ENCODE measurements around the gene MYMX. TPM values are rescaled to one million over a fixed set of nuclear protein-coding genes. Genes with fewer than 3 reads are reported as not detected.

MYMX gene
- total RNA-seq, 8 experiments from 2014 or later: 0.27 to 0.38 TPM; not detected in 6

DNA sequence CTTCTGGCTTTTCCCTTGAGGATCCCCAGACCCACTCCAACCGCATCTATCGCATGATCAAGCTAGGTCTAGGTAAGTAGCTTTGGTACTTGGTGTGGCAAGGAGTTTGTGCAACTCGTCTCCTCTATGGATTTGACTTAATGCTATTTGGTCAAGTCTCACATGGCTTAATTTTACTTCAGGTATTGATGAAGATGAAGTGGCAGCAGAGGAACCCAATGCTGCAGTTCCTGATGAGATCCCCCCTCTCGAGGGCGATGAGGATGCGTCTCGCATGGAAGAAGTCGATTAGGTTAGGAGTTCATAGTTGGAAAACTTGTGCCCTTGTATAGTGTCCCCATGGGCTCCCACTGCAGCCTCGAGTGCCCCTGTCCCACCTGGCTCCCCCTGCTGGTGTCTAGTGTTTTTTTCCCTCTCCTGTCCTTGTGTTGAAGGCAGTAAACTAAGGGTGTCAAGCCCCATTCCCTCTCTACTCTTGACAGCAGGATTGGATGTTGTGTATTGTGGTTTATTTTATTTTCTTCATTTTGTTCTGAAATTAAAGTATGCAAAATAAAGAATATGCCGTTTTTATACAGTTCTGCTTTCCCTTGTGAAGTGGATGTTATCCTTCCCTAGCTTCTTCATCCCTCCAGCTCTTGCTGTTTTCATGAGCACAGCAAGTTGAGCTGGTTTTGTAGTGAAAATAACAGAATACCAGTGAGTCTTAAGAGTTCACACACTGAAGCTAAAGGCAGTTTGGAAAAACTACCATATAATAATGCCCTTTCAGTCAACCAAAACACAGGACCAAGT, 36.8 kb downstream of the MYMX start:
- H3K4me3 ChIP-seq: no peak overlapping the region

DNA sequence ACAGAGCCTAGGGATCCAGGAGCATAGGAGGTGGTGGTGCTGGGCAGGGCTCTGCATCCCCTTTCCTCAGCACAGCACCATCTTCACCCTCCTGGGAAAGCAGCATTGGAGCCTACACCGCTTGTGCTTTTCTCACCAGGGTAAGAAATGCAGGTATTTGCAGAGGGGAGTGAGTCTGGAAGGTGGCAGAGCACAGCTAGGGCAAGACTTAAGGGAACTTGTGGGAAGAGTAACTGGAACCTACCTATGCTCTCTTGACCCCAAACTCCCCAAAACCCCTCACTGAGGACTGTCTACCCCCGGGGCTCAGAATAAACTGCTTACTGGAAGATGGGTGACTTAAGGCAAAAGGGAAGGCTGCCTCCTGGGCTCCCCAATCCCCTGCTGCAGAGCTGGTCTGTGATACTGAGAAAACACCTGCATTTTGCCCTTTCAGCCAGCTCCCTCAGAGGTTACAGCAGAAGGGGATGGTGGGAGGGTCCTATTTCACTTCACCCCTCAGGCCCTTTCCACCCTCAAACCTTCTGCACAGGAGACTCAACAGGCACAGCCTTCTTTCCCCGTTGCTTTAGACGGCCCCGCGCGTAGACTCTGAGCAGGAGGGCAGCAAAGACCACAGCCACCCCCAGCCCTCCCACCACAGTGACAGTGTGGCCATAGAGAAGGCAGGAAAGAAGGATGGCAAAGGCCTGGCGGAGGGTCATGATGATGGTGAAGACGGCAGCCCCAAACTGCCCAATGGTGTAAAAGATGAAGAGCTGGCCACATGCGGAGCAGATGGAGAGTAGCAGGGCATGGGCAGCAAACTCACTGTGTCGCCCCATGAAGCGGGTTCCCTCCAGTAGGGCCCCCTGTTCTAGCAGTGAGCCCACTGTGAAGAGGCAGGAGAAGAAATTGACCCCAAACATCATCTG, 37.7 kb downstream of the MYMX start:
- 39 to 95% (median 70%) methylated on average over 1 to 5 of the region's 12 CpGs; no CpG with 5 or more reads in 3 of the 10 experiments for WGBS, 10 experiments
- no peak overlapping the region for H3K4me3 ChIP-seq
- peak in 1 of 8 experiments; percentile 0 for ATAC-seq (replicated peaks in 6 of 8)
- in situ Hi-C loops (cut with MboI; ENCODE audit: low pct_unique_long_range_greater_than_20kb in 2 of 9, low sequenced_read_pairs in 9 of 9, unreplicated experiment in 9 of 9): no loop called here
- H3K27ac ChIP-seq: no peak overlapping the region
- H3K4me1 ChIP-seq (replicated peaks in 1 of 2): peaks cover 14 to 30% of the 10 kb centered on the region in 2 donors

More for the DNA sequence above, 36.8 kb downstream of the MYMX start:
- ATAC-seq (replicated peaks in 6 of 8): no peak
- WGBS, 10 experiments: 23 to 94% (median 71%) methylated on average over 1 to 7 of the region's 10 CpGs; no CpG with 5 or more reads in 2 of the 10 experiments
- in situ Hi-C loops (cut with MboI; ENCODE audit: low pct_unique_long_range_greater_than_20kb in 2 of 9, low sequenced_read_pairs in 9 of 9, unreplicated experiment in 9 of 9): no loop called here
- H3K4me1 ChIP-seq (replicated peaks in 1 of 2): peaks cover 21 to 39% of the 10 kb centered on the region in 2 donors
- H3K27ac ChIP-seq: no peak overlapping the region

DNA sequence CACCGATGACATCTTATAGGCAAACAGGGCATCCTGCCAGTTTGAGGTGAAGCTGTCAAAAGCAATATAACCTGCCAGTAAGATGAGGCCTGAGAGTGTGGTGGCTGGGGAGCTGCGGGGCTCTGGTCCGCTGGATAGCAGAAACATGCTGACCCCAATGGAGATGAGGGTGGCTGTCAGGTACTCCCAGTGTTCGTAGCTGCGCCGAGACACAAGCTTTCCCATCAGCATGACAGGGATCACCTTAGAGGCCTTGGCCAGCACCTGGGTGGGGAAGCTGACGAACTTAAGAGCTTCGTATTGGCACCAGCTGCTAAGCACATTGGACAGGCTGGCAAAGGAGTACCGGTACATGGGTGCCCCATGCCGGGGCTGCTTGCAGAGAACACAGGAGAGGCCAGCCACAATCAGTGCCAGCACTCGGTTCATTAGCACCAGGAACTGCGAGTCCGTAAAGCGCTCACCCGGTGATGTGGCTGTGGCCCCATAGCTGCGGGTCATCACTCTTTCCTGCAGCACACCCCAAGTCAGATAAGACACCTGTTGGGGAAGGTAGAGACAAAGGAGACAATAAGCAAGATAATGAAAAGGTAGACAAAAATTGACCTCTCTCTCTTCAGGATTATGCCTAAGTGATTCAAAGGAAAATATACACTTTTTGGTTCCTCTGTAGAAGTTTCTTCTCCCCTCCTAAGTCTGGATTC, 38.5 kb downstream of the MYMX start:
- peak overlapping the region in 1 of 5 donors; percentile 15 for H3K4me3 ChIP-seq
- whole genome bisulfite sequencing, 10 experiments: 40 to 100% (median 78%) methylated on average over 1 to 10 of the region's 16 CpGs; no CpG with 5 or more reads in 4 of the 10 experiments
- no peak overlapping the region for H3K27ac ChIP-seq

DNA sequence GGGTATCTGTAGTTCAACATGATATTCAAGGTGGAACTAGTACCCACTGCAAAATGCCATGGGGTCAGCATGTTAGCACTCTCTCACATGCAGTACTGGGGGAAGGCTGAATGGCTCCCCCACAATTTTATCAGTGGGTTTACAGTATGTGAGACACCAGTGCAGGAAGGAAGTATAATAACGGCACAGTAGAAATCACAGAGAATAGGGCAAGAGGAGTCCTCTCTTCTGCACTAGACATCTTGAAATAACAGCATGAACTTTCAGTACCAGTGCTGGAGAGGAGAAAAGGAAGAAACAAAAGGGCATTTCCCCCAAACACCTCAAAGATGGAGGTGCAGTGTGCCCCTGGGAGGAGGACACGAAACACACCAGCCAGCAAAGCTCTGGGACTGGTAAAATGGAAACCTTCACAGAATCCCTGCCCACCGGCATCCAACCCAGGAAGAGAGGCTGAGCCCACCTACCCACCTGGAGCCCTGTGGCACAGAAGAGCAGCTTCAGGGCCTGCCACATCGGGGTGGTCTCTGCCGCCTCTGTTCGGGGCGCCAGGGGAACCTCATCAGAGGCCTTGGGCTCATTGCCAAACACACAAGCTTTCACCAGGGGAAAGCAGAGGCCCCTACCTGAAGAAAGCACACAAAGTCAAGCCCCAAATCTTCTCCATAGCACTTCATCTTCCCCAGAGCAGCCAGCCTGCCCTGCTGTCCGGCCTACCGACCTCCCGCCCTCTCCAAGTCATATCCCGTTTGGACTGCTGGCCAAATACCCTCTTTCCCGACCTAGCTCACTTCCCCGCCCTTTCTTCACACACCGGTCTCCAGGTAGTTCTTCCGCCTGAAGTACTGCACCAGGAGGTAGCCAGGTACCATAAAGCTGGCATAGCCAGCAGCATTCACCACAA, 39.4 kb downstream of the MYMX start:
- peak in 6 of 8 experiments; percentile 0 to 4 (median 2) for ATAC-seq (replicated peaks in 6 of 8)
- WGBS, 10 experiments: 0 to 48% (median 20%) methylated on average over 1 to 5 of the region's 15 CpGs; no CpG with 5 or more reads in 1 of the 10 experiments

More for the DNA sequence above, 38.5 kb downstream of the MYMX start:
- peaks cover 14 to 24% of the 10 kb centered on the region in 2 donors for H3K4me1 ChIP-seq (replicated peaks in 1 of 2)
- peak in 3 of 8 experiments; percentile 0 to 1 (median 0) for ATAC-seq (replicated peaks in 6 of 8)
- in situ Hi-C loops (cut with MboI; ENCODE audit: low pct_unique_long_range_greater_than_20kb in 2 of 9, low sequenced_read_pairs in 9 of 9, unreplicated experiment in 9 of 9): no loop called here

DNA sequence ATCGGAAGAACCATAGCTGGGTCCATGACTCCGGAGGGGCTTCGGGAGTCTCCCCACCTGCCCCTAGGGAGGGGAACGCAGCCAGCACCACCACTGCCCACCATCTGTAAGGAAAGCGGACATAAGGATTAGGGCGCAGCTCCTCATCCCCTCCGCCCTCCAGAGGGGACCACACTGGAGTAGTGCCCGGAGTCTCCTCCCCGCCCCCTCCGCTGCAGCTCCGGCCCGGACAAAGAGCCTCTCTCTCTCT, 40.0 kb downstream of the MYMX start:
- in situ Hi-C loops (cut with MboI; ENCODE audit: low pct_unique_long_range_greater_than_20kb in 2 of 9, low sequenced_read_pairs in 9 of 9, unreplicated experiment in 9 of 9): no loop called here
- no peak for ATAC-seq (replicated peaks in 6 of 8)
- 0 to 7% (median 6%) methylated on average over 1 to 4 of the region's 12 CpGs; no CpG with 5 or more reads in 6 of the 10 experiments for WGBS, 10 experiments
- Histone ChIP-seq H3K27ac (peak overlapping the region; percentile 71 to 89), H3K4me1 (replicated peaks in 1 of 2) (peaks cover 14 to 24% of the 10 kb centered on the region in 2 donors), H3K4me3 (peak overlapping the region; percentile 54 to 83 (median 62))

More for the DNA sequence above, 39.4 kb downstream of the MYMX start:
- peak overlapping the region; percentile 54 to 83 (median 62) for H3K4me3 ChIP-seq
- in situ Hi-C loops (cut with MboI; ENCODE audit: low pct_unique_long_range_greater_than_20kb in 2 of 9, low sequenced_read_pairs in 9 of 9, unreplicated experiment in 9 of 9): no loop called here
- peaks cover 14 to 24% of the 10 kb centered on the region in 2 donors for H3K4me1 ChIP-seq (replicated peaks in 1 of 2)
- H3K27ac ChIP-seq: peak overlapping the region; percentile 71 to 89

DNA sequence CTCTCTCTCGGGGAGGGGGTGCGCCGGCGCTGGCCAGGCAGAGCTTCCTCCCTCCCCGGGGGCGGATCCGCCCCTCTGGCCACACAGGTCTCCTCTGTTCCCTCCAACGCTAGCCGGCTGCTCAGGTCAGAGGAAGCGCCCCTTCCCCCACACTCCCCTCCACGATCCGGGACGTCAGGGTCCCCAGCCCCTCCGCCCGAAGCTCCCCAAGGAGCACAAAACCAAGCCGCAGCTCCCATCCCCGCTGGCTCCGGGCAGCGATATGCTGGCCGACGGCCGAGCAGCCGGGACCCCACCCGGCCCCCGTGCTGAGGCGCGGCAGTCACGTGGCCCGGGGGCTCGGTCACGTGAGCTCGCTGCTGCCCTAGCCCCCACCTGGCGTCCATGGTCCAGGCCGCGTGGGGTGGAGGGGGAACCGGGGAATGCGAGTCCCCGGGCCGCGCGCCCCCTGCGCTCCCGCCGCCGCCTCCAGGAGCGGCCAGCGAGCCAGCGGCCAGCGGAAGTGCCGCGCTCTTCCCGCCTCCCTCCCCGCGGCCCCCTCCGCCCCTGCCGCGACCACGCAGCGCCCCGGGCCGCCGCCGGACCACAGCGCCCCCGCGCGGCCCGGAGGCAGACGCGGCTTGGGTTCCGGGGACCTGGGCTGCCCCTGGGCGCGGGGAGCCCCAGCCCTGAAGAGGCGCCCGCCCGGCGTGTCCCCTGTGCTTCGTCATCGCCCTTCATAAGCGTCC, 40.5 kb downstream of the MYMX start, which contains the start of gene SLC35B2:
SLC35B2 (minus strand) TSS at position 504 of the 728 bp plus-strand sequence; CDS start at position 386, 118 bp downstream.
- H3K4me1 ChIP-seq (replicated peaks in 1 of 2): peaks cover 14 to 24% of the 10 kb centered on the region in 2 donors
- peak within 1 kb of the TSS; percentile 54 to 83 (median 62) for H3K4me3 ChIP-seq
- in situ Hi-C loops (cut with MboI; ENCODE audit: low pct_unique_long_range_greater_than_20kb in 2 of 9, low sequenced_read_pairs in 9 of 9, unreplicated experiment in 9 of 9): no loop called here
- ATAC-seq (replicated peaks in 6 of 8): peak; percentile 53 to 77 (median 69)
- 0% methylated on average over 2 of the region's 80 CpGs; no CpG with 5 or more reads in 9 of the 10 experiments for WGBS, 10 experiments
- peak within 1 kb of the TSS; percentile 71 to 89 for H3K27ac ChIP-seq

DNA sequence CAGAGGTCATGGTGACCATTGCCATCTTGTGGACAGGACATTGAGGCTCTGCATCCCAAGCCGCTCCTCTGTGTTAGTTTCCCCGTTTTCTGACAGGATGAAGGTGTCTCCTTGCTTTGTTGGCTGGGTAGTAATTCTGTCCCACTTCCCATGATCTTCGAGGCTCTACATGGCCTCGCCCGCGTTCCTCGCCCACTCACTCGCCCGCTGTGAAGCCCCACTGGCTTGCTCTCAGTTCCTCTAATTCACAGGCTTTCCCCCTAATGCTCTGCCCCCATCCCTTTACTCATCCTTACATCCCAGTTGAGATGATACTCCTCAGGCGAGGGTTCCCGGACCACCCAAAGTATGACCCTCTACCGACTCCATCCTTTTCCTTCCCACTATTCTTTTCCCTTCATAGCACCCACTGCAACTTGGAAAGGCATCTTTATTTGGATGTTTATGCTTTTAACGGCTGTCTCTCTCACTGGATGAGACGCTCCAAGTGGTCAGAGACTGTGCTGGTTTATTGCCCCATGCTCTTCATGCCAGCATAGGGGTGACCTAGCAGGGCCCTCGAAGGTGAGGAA, 41.1 kb downstream of the MYMX start:
- WGBS, 10 experiments: 13 to 100% (median 33%) methylated on average over 1 to 13 of the region's 15 CpGs

DNA sequence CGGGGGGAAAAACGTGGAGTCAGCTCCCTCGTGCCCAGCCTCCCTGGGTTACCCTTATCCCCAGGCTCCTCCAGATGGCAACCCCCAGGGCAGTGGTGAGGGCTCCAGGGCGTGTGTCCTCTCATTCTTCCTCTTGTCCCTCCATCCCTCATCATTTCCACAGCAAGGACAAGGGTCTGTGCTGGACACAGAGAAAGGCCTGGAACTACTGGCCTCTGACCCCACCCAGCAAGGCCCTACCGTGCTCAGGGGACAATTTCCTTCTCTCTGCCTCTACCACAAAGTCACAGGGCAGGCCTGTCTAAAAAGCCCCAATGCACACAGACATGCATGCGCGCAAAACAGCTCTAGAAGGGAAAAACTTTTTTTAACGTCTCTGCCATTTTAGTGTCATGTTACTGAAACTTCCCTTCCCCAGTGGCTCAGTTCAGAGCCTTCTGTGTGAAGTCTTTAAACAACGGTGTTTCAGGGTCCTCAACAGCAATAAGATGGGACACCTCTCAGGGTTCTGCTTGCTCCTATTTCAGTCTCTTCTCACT, 41.7 kb downstream of the MYMX start:
- WGBS, 10 experiments: 72 to 100% (median 83%) methylated on average over 1 to 7 of the region's 9 CpGs; no CpG with 5 or more reads in 3 of the 10 experiments
- Histone ChIP-seq H3K4me3 (no peak overlapping the region), H3K4me1 (replicated peaks in 1 of 2) (peaks cover 24 to 34% of the 10 kb centered on the region in 2 donors), H3K27ac (peak overlapping the region in 1 of 2 donors; percentile 89)
- in situ Hi-C loops (cut with MboI; ENCODE audit: low pct_unique_long_range_greater_than_20kb in 2 of 9, low sequenced_read_pairs in 9 of 9, unreplicated experiment in 9 of 9): no loop called here
- ATAC-seq (replicated peaks in 6 of 8): no peak

More for the DNA sequence above, 41.1 kb downstream of the MYMX start:
- ATAC-seq (replicated peaks in 6 of 8): no peak
- in situ Hi-C loops (cut with MboI; ENCODE audit: low pct_unique_long_range_greater_than_20kb in 2 of 9, low sequenced_read_pairs in 9 of 9, unreplicated experiment in 9 of 9): no loop called here
- Histone ChIP-seq H3K4me3 (peak overlapping the region; percentile 54 to 83 (median 62)), H3K27ac (peak overlapping the region; percentile 71 to 89), H3K4me1 (replicated peaks in 1 of 2) (peaks cover 19 to 29% of the 10 kb centered on the region in 2 donors)

DNA sequence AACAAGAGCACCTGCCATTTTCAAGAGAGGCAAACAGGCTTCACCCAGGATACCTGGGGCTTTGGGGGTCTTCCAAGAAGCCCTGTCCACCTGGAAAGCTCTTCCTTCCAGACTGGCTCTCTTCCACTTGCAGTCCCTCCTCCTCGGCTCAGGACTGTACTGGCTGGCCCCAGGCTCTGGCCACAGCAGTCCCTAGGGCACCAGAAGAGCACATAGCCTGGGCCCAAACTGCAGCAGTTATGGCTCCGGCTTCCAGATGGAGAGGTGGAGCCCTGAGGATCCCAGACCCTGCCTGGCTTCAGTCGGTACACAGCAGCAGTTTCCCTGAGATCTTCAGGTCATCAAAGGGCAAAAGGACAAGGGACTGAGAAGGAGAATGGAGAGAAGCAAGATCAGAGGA, 42.2 kb downstream of the MYMX start:
- 50 to 100% (median 71%) methylated on average over 1 to 2 of the region's 3 CpGs; no CpG with 5 or more reads in 7 of the 10 experiments for WGBS, 10 experiments
- H3K4me1 ChIP-seq (replicated peaks in 1 of 2): peaks cover 29 to 37% of the 10 kb centered on the region in 2 donors
- no peak overlapping the region for H3K27ac ChIP-seq
- no peak overlapping the region for H3K4me3 ChIP-seq
- no peak for ATAC-seq (replicated peaks in 6 of 8)
- in situ Hi-C loops (cut with MboI; ENCODE audit: low pct_unique_long_range_greater_than_20kb in 2 of 9, low sequenced_read_pairs in 9 of 9, unreplicated experiment in 9 of 9): no loop called here

DNA sequence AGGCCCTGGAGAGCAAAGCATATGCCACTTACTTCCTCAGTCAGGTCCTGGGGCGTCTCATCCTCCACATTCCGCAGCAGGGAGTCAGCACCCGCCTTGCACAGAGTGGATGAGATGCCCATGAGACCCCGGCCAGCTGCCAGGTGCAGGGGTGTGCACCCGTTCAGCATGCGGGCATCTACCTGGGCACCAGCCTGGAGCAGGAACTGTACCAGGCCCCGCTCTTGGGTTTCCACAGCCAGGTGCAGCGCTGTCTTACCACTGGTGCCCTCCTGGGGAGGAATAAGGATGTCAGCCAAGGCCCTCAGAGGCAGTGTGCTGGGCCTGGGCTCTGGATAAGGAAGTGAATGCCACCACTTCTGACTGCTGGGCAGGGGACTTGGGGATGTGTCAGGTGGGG, 43.3 kb downstream of the MYMX start:
- ATAC-seq (replicated peaks in 6 of 8): no peak
- in situ Hi-C loops (cut with MboI; ENCODE audit: low pct_unique_long_range_greater_than_20kb in 2 of 9, low sequenced_read_pairs in 9 of 9, unreplicated experiment in 9 of 9): loop anchor here in 3 of 9 experiments (10.0 kb wide), 1 partner anchor 75 kb away; no protein-coding TSS in a partner anchor
- Histone ChIP-seq H3K27ac (no peak overlapping the region), H3K4me3 (no peak overlapping the region), H3K4me1 (replicated peaks in 1 of 2) (peaks cover 35 to 43% of the 10 kb centered on the region in 2 donors)
- WGBS, 10 experiments: 60 to 100% (median 87%) methylated on average over 1 to 3 of the region's 8 CpGs; no CpG with 5 or more reads in 5 of the 10 experiments

All from motor neuron (in vitro differentiated cells).